HUDEP-2 (cell line): Measurements from ENCODE around the gene CNTN4.
"Not testable (repeated sequence)": the region's sequence is repeated elsewhere in the genome, so short reads cannot be mapped to it uniquely, and the experiment has no call there.

Experiments used
- DNase-seq, 76 experiments: peaks; one replicate each; lab custom pipeline; 2025; ENCODE audit not compliant: unreplicated experiment in 76 of 76; lab: John Stamatoyannopoulos, UW

CNTN4 gene

DNA sequence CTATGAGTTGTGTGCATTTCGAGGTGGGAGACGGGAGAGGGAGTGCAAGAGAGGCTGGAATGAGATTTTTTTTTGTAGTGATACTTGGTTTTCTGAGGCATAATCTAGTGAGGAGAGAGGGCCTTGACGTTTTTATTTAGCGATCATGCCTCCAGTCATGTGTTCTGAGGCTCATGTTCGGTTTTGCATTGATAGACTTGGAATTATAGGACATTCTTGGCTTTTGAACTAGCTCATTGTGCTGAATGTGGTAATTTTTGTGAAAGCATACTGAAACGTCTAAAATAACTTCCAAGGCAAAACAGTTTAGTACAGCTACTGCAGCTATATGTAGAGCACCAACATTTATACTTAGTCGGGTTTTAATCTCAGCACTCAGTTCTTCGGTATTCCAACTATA lies 408.1 kb downstream of the CNTN4 start:
- DNase-seq, result no peak

DNA sequence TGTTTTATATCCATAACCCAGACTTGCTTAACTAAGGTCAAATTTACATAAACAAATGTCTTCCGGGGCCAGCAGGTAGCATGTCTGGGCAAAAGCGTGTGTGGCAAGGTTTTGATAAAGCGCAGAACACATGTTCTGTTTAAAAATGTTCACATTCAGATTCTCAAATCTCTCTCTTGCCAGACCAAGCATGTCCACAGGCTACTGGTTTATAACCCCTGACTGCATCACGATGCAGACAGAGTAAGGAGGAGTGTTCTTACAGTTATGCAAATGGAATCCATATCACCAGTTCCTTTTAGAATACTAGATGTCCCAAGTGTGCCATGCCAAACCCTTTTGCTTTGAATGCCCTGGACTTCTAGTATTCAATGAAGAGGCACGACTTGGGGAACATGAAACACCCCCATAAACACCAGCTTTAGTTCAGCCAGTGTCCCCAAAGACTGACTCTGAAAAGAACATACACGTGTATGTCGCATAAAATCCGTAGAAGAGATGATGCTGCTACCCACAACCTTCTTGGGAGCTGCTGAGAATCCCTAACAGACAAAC lies 412.0 kb downstream of the CNTN4 start:
- no peak for DNase-seq

DNA sequence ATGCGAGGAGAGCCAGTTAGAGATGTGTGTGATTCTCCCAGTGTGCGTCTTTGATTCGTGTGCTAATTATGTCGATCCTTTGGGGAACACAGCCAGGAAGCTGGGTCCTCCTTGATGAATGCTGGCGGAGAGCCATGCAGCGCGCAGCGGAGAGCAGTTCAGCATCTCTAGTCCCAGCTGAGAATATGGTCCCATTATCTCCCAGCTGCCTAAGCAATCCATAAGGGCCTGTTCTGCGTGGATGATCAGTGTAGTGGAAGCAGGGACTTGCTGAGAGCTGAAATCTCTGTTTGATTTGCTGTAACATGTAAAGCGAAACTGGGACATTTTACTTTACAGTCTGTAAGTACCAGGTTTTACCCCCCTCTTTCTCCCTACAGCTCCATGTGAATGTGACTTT lies 412.7 kb downstream of the CNTN4 start:
- no peak for DNase-seq

DNA sequence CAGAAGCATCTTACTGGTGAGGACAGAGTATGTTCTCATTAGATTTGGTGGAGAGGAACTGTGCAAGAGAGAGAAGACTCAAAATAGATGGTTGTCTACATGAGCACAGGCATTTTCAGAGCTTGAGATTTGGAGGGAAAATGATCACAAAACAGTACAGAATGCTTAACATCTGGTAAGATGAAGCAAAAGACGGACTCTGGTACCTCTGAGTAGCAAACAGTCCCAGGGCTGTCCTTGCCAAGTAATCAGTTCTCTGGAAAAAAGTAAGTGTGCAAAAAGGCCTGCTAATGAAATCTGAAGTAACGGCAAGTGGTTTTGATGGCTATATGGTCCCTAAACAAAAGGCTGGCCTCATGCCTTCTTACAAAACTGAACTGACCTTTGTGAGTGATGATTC lies 414.2 kb downstream of the CNTN4 start:
- DNase-seq, result no peak

DNA sequence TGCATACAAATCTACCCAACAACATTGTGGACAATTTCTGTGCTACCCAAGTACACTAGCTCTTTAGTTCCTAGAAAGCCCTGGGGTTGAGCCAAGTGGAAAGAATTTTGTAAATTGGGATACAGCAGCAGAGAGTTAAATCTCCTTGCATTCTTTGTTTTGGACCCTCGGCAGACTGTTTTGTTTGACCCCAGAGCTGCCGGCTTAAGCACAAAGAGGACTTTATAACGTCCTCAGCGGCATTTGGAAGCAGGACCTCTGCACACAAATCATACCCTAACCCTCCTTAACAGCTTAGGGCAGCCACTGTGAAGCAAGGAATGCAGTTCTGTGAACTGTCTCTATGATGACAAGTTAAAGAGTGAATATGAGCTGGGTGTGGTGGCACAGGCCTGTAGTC lies 415.3 kb downstream of the CNTN4 start:
- no peak for DNase-seq

DNA sequence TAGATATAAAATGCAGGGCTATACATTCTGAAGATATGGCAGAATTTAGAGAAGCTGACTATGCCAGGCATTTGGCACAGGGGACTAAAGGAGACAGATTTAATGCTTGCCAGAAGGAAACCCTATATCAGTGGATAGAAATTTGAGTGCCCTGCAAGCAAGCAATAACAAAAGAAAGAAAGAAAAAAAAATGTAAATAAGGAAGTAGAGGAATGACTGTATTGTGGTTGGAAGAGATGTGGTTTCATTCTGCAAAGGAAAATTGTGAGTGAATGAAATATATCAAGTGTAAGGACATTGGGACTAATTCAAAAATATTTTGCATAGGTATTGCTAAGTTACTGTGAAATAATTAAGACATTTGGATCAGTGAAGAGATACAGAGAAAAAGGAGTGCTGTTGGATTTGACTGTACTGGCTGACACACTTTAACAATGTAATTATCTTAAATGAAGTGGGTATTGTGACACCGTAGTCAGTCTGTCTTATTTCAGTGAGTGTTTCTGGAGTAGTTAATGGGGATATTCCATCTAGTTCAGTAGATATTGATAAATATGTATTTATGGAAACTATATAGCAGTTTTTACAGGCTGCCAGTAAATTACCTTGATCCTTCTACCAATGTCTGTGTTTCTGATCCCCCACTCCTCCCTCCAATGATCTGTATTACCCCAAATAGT lies 418.2 kb downstream of the CNTN4 start:
- no peak for DNase-seq

DNA sequence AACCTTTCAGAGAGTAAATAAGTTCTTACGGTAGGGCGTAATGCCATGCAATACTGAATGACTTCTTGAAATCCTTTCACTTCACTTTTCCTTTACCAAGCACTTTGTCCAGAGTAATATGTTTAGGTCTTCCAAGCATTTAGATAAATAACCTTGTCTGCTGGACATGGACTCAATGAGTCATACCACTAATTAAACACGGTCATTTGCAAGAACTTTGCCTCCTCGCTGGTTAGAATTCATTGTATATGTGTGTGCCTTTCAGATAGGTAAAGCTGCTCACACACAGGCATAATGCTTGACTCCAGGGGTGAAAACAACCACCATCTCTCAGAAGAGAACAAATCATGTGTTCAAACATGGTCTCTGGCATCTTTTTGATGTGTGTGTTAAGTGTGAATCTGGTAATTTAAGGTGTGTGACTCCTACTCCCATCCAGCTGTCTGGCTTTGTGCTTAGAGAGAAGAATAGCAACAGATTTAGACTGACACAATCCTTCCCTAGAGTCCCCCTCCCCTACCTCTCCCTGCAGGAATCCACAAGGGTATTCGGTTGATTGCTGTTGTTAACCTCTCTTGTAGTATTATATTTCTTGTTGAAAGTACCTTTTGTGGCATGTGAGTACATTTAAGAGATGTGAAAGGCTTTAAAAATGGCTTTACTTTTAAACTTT lies 419.0 kb downstream of the CNTN4 start:
- DNase-seq, result no peak

DNA sequence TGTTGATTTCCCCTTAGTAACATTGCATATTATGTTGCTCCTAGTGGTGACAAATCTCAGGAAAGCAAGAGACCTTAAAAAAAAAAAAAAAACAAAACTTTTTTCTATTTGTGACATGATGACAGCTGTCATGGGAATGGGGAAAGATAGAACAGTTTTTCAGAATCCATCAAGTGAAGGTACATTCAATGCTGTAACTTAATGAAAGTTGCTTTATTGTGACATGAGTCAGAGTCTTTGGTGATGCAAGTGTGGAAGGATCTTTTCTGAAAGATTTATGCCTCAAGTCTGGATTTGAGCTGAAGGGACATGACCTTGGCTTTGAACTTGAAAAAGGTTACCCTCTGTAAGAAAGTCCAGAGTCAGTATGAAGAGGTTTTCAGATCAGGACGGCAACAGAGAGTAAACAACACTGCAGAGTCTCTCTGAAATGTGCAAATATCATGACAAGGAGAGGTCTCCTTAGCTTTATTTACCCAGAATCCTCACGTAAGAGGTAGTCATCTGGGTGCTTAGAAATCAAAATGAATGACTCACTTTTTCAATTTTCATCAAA lies 424.7 kb downstream of the CNTN4 start:
- DNase-seq, result no peak

DNA sequence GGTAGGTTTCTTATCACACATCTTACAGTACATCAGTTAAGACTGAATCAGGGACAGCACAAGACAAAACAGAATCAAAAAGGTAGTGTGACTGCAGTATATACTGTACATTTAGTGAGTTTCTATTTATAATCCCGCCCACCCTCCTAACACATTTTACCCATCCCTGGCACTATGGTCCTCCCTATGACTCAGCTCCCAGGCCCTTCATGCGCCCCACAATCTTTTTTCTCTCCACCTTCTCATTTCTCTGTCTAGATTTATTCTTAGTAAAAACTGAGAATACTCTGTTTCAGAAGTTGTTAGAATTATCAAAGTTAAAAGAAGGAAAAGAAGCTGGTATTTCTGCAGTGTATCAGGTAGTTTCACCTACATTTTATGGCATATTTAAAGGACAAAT lies 427.3 kb downstream of the CNTN4 start:
- no peak for DNase-seq

DNA sequence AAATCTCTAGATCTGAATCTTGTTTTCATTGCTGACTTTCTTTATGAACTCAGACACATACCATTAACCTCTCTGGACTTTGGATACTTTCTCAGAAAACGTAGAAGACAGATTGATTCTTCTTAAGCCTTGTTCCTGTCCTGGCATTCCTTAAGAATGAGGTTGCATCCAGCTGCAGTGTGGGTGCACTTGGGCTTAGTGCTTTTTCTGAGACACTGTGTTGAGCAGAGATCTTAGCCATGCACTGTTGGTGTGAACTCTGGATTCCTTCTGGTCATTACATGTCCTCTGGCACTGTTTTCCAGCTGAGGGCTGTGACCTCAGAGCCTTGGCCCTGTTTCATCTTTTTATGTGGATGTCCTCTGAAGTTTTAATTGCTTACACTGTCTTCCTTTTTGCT lies 428.3 kb downstream of the CNTN4 start:
- DNase-seq, result no peak

DNA sequence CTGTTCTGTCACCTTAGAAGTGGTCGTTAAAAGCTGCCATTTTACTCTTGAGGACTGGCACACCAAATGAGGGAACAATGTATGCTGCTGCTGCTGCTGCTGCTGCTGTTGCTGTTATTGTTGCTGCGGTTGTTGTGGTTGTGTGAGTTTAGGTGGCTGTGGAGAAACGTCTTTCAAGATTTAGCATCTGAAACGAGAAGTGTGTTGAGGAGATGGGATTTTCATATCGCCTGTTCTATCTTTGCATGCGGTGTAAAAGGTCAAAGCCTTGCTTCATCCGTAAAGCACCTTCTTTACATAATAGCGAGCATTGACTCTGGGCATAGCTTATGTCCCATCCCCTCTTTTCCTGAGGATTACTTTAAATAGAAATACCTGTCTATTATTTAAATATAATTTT lies 428.7 kb downstream of the CNTN4 start:
- not testable (repeated sequence) for DNase-seq

DNA sequence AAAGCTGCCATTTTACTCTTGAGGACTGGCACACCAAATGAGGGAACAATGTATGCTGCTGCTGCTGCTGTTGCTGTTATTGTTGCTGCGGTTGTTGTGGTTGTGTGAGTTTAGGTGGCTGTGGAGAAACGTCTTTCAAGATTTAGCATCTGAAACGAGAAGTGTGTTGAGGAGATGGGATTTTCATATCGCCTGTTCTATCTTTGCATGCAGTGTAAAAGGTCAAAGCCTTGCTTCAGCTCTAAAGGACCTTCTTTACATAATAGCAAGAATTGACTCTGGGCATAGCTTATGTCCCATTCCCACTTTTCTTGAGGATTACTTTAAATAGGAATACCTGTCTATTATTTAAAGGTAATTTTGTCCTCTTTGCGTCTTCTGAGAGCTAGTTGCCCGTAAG lies 436.1 kb downstream of the CNTN4 start:
- not testable (repeated sequence) for DNase-seq

DNA sequence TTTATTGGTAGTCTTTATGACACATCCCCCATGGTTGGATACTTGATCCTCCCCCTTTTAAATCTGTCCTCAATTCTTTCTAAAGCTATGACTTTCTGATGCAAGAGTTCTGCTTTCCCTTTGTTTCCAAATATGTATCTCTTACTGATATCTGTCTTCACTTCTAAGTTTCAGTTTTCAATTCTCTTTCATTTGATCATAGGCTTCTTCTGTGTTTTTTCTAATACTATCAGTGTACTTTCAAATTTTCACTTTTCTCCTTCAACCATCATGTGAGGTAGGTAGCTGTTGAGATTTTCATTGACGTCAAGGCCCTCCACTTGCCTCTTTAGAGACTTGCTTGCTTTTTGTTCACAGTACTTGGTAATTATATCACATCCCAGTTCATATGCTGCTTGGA lies 436.5 kb downstream of the CNTN4 start:
- no peak for DNase-seq

DNA sequence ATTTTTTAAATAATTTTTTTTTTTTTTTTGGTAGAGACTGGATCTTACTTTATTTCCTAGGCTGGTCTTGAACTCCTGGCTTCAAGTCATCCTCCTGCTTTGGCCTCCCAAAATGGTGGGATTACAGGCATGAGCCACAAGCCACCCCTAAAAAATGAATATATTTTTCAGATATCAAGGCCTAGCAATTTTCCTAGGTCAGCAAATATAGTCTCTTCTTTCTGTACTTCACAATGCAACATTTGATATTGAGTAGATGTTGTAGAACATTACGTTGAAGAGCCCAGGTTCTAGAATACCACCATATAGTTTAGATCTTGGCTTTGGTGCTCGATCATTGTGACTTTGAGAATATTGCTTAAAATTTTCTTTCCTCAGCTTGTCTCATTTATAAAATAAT lies 437.9 kb downstream of the CNTN4 start:
- no peak for DNase-seq

DNA sequence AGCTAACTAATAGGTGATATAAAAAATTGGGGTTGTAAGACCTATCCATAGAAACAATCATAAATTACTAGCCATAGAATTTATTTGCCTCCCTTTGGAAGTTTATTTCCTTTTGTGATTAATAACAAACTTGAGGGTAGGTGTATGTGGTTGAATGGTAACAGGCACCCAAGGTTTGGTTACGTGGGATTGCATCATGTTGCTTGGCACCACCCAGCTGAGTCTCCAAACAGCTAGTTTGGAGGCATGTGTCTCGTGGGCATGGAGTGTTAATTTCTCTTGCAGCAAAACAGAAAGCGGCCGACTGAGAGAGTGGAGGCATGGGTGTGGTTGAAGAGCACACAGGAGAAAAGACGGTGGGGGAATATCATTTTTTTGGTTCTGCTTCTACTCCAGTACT lies 441.4 kb downstream of the CNTN4 start:
- DNase-seq, result no peak

DNA sequence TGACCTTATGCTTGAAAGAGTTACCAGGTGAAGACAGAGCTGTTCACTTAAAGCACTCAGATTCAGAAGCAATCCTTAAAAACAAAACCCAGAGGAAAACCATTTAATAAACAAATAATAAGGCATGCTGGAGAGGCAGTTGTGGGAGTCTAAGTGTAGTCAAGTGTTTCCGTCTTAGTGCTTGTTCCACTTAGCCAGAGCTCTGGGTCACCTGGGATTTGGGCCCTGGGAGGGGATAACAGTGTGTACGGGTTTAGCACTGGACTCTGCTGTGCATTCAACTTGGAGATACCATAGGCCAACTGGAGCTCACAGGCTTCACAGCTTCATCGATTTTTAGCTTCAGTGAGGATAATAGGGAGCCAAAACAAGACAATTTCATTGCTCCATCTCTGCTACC lies 444.6 kb downstream of the CNTN4 start:
- peak in 1 of 76 experiments; percentile 0 for DNase-seq

DNA sequence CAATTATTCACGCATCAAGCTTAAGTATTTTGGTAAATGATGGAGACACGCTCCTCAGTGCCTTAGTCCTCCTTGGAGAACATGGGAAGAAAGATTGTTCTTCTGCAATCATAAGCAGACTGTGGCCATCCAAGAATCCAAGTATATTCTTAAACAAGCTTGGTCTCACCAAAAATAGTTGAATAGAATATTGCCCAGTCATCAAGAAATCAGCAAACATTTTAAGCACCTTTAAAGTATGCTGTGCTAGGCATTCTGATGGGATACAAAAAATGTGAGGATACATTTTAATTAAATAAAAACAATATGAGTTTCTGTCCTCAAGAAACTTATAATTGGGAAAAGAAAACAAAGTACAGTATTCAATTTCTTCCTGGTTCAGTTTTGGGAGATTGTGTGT lies 445.5 kb downstream of the CNTN4 start:
- no peak for DNase-seq

DNA sequence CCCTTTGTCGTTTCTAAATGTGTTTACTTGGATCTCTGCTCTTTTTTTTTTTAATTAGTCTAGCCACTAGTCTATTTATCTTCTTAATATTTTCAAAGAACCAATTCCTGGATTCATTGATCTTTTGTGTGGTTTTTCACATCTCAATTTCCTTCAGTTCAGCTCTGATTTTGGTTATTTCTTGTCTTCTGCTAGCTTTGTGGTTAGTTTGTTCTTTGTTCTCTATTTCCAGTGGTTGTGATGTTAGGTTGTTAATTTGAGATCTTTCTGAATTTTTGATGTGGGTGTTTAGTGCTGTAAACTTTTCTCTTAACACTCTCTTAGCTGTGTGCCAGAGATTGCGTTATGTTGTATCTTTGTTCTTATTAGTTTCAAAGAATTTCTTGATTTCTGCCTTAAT lies 446.1 kb downstream of the CNTN4 start:
- no peak for DNase-seq

DNA sequence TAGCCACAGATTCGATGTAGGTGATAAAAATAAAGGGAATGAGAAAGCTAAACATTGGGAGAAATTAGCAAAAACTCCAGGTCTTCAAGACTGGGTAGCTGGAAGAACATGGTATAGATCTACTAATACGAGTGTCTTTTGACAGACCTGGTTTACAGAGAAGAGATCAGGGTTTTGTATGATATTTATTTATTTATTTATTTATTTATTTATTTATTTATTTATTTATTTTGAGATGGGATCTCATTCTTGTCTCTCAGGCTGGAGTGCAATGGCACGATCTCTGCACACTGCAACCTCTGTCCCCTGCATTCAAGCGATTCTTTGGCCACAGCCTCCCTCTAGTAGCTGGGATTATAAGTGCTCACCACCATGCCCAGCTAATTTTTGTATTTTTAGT lies 448.4 kb downstream of the CNTN4 start:
- DNase-seq, result no peak

DNA sequence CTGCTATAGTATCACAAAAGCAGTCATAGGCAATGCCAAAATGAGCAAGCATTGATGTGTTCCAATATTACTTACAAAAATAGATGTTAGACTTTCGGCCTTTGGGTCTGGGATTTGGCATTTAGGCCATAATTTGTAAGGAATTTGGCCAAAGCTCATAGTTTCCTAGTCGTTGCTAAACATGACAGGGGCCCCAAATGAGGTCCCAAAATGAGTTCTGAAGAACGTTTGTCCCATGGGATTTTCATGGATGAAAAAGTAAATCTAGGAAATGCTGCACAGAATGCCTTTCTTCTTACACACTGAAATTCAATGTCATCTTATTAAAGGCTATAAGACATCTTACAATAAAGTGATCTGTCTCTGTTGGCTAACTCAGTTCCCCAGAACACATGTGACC lies 456.0 kb downstream of the CNTN4 start:
- no peak for DNase-seq

DNA sequence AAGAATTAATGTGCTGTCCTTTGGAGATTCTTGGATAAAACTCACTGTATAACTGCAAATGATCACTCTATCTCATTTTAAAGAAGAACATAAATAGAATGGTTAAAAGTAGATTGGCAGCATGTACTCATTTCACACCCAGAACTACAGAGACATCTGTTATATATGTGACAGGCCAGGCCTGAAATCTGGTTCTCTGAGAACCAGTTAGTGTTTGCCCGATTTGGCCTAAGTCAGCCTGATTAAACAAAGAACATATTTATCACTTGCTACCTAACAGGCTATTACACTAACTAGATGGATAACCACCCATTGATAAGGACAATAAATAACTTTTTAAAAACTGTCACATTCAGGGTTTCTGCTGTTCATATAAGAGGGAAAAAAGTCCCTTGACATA lies 460.1 kb downstream of the CNTN4 start:
- no peak for DNase-seq

DNA sequence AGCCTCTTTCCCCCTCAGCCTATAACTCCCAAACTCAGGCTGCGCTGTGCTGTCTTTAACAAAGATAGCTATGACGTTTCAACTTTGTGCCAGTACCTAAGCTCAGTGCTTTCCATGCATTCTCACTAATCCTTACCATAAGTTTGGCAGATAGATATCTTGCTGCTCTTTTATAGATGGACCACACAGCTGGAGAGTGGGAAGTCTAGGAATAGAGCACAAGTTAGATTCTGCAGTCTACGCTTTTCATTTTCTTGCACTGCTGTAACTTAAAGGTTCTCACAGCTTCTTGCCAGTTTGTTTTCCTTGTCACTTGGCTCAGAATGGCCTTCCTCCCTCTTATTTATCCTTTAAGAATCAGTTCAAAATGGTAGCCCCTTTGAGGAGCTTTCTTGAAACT lies 468.8 kb downstream of the CNTN4 start:
- no peak for DNase-seq
